DMS79 treated with DMSO at 0.1 percent for 48 hours (cell line): ENCODE measurements around the gene NEK7.
"Not testable (repeated sequence)": the region's sequence is repeated elsewhere in the genome, so short reads cannot be mapped to it uniquely, and the experiment has no call there.

ENCODE experiments used
- DNase-seq: peaks from one replicate; lab custom pipeline; 2025; lab: John Stamatoyannopoulos, UW

The NEK7 gene

GRCh38 chr1:198156745-198157240 lies at the start of gene NEK7:
Gene NEK7, plus strand, starts transcription at chr1:198156998. Its CDS starts 75,583 bp downstream, at chr1:198232581.
- no peak for DNase-seq

- no peak for DNase-seq
Observed at GRCh38 chr1:198107091-198107501, 49.7 kb upstream of the NEK7 start.

GRCh38 chr1:198108636-198109370 lies 48.0 kb upstream of the NEK7 start:
- no peak for DNase-seq

GRCh38 chr1:198109371-198109715 lies 47.5 kb upstream of the NEK7 start:
- no peak for DNase-seq

GRCh38 chr1:198113342-198113750 lies 43.5 kb upstream of the NEK7 start:
- no peak for DNase-seq

- no peak for DNase-seq
Observed at GRCh38 chr1:198116069-198116468, 40.7 kb upstream of the NEK7 start.

GRCh38 chr1:198116469-198116868 lies 40.3 kb upstream of the NEK7 start:
- no peak for DNase-seq

- no peak for DNase-seq
Observed at GRCh38 chr1:198117267-198117666, 39.5 kb upstream of the NEK7 start.

- no peak for DNase-seq
Observed at GRCh38 chr1:198118134-198118533, 38.7 kb upstream of the NEK7 start.

GRCh38 chr1:198119906-198120305 lies 36.9 kb upstream of the NEK7 start:
- DNase-seq, result no peak

GRCh38 chr1:198121056-198121826 lies 35.6 kb upstream of the NEK7 start:
- no peak for DNase-seq

- DNase-seq, result no peak
Observed at GRCh38 chr1:198122693-198123092, 34.1 kb upstream of the NEK7 start.

- no peak for DNase-seq
Observed at GRCh38 chr1:198123133-198123532, 33.7 kb upstream of the NEK7 start.

- DNase-seq, result no peak
Observed at GRCh38 chr1:198124673-198125072, 32.1 kb upstream of the NEK7 start.

- DNase-seq, result no peak
Observed at GRCh38 chr1:198125995-198126735, 30.6 kb upstream of the NEK7 start.

- DNase-seq, result no peak
Observed at GRCh38 chr1:198128533-198128932, 28.3 kb upstream of the NEK7 start.

GRCh38 chr1:198130053-198130452 lies 26.7 kb upstream of the NEK7 start:
- DNase-seq, result not testable (repeated sequence)

- no peak for DNase-seq
Observed at GRCh38 chr1:198132060-198132781, 24.6 kb upstream of the NEK7 start.

- no peak for DNase-seq
Observed at GRCh38 chr1:198134252-198134651, 22.5 kb upstream of the NEK7 start.

GRCh38 chr1:198135366-198135765 lies 21.4 kb upstream of the NEK7 start:
- no peak for DNase-seq

GRCh38 chr1:198141668-198142351 lies 15.0 kb upstream of the NEK7 start:
- DNase-seq, result no peak
